HL-60/S4 treated with retinoic acid at 250 ng/mL for 4 days and 3 days (cell line): Measurements from ENCODE around the gene FIP1L1.
"Not testable (repeated sequence)": the region's sequence is repeated elsewhere in the genome, so short reads cannot be mapped to it uniquely, and the experiment has no call there.

Experiments used
- in situ Hi-C: fragments of 300-500 bp; cut with MboI; formaldehyde crosslinking; loops from 2 replicates; pipeline ENCODE4 v1.7.0; 2022; ENCODE audit warnings: low sequenced_read_pairs

The FIP1L1 gene, protein sequence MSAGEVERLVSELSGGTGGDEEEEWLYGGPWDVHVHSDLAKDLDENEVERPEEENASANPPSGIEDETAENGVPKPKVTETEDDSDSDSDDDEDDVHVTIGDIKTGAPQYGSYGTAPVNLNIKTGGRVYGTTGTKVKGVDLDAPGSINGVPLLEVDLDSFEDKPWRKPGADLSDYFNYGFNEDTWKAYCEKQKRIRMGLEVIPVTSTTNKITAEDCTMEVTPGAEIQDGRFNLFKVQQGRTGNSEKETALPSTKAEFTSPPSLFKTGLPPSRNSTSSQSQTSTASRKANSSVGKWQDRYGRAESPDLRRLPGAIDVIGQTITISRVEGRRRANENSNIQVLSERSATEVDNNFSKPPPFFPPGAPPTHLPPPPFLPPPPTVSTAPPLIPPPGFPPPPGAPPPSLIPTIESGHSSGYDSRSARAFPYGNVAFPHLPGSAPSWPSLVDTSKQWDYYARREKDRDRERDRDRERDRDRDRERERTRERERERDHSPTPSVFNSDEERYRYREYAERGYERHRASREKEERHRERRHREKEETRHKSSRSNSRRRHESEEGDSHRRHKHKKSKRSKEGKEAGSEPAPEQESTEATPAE

DNA sequence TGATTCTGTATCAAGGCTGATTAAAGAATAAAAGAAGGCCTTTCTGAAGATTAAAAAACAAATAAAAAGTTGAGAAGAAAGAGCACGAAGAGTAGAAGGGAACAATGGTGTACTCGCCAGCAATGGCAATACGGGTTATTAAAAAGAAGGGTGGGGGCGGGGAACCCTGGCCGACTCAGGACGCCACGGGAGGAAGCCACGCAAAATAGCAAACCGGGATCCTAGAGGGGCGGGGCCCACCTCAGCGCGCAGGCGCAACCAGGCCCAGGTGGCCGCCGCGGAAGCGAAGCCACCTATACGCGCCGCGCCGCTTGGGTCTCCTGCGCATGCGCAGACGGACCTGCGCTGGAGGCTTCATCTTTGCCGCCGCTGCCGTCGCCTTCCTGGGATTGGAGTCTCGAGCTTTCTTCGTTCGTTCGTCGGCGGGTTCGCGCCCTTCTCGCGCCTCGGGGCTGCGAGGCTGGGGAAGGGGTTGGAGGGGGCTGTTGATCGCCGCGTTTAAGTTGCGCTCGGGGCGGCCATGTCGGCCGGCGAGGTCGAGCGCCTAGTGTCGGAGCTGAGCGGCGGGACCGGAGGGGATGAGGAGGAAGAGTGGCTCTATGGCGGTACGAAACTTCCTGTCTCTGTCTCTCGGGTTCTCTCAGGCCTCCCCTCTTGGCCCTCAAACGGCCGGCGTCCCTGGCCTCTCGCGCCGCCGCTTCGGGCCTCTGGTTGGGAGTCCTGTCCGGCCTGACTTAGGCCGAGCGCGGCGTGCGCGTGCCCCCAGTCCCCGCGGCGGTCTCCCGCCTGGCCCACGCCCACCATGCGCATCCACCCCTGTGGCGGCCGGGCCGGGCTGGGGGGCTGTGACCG is at the start of gene FIP1L1:
FIP1L1 (plus strand) TSS at position 323 of the 852 bp plus-strand sequence; CDS start at position 521, 198 bp downstream.
- in situ Hi-C loops: no loop called here

DNA sequence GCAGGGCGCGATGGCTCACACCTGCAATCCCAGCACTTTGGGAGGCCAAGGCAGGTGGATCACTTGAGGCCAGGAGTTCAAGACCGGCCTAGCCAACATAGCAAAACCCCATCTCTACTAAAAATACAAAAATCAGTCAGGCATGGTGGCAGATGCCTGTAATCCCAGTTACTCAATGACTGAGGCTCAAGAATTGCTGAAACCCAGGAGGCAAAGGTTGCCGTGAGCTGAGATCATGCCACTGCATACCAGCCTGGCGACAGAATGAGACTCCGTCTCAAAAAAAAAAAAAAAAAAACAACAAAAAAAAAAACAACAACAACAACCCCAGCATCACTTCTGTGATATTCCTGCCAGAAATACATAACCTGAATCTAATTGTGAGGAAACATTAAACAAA is 42.5 kb upstream of the FIP1L1 start:
- in situ Hi-C loops: not testable (repeated sequence)

DNA sequence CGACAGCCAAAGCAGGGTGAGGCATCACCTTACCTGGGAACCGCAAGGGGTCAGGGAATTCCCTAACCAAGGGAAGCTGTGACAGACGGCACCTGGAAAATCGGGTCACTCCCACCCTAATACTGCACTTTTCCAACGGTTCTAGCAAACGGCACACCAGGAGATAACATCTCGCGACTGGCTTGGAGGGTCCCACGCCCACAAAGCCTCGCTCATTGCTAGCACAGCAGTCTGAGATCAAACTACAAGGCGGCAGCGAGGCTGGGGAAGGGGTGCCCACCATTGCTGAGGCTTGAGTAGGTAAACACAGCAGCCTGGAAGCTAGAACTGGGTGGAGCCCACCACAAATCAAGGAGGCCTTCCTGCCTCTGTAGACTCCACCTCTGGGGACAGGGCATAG is 37.3 kb upstream of the FIP1L1 start:
- in situ Hi-C loops: not testable (repeated sequence)

DNA sequence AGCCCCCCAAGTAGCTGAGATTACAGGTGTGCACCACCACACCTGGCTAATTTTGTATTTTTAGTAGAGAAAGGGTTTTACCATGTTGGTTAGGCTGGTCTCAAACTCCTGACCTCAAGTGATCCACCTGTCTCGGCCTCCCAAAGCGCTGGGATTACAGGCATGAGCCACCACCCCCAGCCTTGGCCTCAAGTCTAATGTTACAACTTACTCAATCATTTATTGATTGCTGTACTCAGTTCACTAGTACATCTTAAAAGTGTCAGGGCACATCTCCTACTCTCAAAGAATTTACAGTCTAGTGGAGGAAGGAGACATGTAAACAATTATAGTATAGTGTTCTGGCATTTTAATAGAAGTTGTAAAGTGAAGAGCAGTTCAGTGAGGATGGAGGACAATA is 31.0 kb upstream of the FIP1L1 start:
- in situ Hi-C loops: not testable (repeated sequence)

DNA sequence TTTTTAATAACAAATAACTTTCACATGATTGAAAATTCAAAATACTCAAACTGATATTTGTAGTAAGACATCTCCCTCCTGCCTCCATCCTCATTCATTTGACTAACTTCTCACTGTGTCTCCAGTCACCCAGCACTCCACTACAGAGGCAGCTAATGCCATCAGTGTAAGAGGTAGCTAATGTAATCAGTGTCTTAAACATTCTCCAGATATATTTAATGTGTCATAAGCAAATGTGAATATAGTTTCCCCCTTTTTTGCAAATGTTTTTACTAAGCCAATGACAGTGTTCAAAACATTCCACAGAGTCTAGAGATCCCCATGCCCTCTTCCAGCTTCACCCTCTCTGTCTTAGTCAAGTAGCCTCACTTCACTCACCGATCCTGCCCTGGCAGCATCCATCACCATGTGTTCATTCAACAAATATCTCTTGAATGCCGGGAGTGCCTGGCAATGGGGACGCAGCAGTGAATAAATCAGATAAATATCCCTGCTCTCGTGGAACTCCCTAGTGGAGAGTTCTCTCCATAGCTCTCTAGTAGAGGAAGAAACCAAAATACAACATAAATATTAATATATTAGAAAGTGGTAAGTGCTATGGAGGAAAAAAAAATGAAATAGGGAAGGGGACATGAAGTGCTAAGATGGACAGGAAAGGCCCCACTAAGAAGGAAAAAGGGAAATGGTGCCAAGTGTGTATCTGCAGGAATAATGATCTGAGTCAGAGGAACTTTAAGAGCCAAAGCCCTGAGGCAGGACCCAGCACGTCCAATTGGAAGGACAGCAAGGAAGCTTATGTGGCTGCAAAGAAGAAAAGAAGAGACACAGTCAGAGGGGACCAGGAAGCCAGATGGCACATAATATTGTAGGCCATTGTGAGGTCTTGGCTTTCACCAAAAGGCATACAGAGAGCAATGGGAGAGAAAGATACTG is 30.3 kb upstream of the FIP1L1 start:
- in situ Hi-C loops: no loop called here

DNA sequence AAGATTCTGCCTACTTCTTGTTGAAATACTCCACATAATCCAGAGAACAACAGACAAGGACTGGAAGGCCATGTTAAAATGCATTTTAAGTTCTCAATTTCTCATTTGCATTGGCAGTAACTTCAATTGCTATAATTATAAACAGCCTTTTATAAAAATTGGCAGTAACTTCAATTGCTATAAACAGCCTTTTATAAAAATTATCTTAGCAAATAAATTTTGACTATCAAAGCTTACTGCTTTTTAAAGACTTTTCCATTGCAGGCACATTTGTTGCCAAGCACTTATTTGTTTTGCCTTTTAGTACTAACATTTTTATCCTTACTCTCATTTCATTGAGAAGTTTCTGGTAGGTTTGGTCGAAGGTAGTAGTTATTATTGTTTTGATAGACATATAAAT is 29.4 kb upstream of the FIP1L1 start:
- in situ Hi-C loops: no loop called here

DNA sequence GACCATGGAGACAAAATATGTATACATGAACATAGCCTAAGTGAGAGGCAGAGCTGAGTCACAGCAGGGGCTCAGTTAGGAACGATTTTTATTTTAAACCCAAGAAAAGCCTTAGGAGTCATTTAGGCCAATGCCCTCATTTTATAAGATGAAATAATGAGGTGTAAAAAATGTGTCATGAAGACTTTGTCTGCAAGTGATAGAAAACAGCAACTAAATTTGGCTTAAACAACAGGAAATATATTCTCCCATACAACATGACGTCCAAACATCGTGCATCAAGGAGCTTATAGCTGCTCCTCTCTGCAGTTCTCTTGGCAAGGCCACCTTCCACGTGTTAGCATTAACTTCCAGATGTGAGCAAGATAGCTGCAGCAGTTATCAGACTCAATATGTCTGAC is 28.4 kb upstream of the FIP1L1 start:
- in situ Hi-C loops: no loop called here

DNA sequence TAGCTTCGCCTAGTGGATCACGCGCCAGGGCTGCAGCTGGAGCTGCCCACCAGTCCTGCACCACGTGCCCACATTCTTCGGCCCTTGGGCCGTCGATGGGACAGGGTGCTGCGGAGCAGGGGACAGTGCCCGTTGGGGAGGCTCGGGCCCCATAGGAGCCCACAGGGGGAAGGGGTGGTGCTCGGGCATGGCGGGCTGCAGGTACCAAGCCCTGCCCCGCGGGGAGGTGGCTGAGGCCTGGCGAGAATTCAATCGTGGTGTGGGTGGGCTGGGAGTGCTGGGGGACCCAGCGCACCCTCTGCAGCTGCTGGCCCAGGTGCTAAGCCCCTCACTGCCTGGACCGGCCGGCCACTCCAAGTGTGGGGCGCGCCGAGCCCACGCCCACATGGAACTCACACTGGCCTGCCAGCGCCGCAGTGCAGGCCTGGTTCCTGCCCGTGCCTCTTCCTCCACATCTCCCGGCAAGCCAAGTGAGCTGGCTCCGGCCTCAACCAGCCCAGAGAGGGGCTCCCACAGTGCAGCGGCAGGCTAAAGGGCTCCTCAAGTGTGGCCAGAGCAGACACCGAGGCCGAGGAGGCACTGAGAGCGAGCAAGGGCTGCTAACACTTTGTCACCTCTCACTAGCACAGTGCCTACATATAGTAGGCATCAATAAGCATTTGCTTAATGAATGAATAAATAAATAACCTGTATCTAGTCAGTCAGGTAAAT is 23.3 kb upstream of the FIP1L1 start:
- in situ Hi-C loops: no loop called here

DNA sequence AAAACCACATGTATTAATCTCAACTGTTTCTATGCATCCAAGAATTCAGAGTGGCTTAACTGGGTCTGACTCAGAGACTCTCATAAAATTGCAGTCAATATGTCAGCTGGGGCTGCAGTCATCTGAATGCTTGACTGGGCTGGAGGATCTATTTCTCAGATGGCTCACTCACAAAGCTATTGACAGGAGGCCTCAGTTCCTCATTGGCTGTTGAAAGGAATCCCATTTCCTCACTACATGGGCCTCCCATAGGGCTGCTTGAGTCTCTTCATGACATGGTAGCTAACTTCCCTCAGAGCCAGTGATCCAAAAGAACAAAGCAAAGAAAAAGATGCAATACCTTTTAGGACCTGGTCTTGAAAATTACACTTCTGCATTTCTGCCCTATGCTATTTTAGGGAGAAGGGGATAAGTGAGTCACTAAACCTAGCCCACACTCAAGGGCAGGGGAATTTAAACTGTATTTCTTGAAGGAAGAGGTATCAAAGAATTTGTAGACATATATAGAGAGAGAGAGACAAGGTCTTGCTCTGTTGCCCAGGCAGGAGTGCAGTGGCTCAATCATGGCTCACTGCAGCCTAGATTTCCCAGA is 21.4 kb upstream of the FIP1L1 start:
- in situ Hi-C loops: no loop called here

DNA sequence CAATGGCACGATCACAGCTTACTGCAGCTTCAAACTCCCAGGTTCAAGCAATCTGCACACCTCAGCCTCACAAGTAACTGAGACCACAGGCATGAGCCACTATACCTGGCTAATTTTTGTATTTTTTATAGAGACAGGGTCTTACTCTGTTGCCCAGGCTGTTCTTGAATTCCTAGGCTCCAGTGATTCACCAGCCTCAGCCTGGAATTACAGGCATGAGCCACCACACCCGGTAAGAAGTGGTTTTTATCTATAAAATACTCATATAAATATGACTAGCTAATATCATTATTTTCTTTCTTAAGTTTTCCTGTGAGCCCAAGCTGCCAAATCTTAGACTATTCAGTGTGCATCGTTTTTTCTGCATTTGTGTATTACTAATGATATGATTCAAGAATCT is 16.0 kb upstream of the FIP1L1 start:
- in situ Hi-C loops: no loop called here

DNA sequence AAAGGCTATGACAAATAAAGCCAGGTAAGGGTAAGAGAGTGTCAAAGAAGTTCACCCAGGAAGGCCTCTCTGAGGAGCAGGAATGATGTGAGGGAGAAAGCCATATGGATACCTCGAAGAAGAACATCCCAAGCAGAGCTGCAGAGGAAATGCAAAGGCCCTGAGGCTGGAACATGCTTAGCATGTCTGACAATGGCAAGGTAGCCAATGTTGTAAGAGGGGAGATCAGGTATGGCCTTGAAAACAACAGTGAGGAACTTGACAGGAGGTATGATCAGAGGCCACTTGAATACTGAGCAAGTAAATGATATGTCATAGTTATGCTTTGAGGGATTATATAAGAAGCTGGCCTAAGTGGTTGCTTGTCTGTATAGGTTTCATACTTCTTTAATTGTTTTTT is 15.3 kb upstream of the FIP1L1 start:
- in situ Hi-C loops: no loop called here

DNA sequence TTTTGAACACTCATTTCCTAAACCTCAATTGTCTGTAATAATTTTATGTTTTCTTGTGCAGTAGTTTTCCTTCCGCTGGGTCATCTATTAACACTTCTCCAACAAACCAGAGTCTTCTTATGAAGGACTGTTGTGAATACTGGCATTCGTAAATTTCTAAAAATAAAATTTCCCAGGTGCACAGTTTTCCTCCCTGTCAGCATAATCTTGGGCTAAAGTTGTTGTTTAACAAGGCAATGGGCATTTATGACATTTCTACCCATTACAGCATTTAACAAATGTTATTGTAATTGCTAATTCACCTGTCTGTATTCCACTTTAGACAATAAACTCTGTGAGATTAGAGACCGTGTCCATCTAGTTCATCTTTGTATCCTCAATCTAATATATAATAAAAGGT is 12.8 kb upstream of the FIP1L1 start:
- in situ Hi-C loops: no loop called here

DNA sequence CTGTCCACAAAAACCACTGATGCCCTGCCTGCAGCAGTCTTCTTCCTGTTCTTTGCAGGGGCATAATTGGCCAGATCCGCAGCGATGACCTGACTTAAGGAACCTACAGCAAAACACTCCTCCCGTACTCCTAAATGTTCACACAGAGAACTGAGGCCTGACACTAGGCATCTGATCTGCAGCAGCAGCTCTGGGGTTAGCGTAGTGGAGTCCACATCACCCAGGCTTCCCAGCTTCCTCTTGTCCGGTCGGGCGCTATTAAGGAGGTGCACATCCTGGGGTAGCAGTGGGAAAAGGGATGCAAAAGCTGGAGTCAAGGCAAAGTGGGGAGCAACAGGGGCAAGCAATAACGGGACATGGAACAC is 12.3 kb upstream of the FIP1L1 start:
- in situ Hi-C loops: no loop called here

DNA sequence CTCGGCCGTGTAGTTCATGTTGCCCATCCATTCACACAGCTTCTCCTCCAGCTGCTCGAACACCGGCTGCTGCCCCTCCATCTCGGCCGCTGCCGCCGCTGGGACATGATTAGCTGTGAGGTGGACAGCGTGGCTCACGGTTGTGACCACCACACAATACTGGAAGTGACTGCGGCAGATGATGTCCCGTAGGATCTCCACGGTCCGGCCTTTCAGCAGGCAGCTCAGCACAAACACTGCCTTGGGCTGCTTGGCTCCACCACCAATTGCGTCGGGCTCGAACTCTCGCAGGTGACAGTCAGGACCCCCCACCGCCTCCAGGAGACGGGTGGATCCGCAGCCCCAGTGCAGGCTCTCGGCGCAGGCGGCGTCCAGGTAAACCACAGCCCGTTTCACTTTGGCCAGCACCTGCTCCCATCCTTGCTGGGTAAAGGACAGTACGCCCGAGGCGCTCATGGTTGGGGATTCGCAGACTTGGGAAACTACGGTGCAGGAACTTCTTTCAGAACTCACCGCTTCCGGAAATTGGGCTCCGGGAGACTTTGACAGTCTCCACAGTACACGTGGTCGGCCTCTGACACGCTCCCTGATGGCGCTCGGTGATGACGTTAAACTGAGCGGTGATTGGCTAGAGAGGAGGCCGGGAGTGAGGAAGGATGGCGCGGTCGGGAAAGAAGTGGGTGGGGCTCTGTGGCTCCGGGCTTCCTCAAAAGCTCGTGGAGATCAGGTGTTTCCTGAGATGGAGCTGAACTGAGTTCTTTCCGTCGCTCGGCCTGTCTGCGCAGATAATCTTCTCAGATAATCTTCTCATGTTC is 11.7 kb upstream of the FIP1L1 start, which contains the start of gene SCFD2:
SCFD2 (minus strand) TSS at position 576 of the 815 bp plus-strand sequence.
- in situ Hi-C loops: no loop called here

DNA sequence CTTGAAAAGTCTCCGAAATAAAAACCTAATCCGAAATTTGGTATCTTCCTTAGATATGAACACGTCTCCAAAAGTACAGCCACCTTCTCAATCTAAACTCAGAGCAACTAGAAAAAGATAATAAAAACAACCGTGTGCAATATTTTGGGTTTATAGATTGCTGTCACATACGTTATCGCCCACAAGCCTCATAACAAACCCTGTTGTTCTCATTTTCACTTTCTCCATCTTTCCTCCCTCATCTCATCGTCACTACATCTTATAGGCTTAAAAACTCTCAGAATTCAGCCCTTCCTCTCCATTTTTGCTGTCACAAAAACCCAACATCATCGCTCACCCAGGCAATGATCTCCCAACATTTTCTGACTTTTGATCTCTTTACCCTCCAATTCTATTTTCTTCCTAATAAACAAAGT is 11.1 kb upstream of the FIP1L1 start:
- in situ Hi-C loops: no loop called here

DNA sequence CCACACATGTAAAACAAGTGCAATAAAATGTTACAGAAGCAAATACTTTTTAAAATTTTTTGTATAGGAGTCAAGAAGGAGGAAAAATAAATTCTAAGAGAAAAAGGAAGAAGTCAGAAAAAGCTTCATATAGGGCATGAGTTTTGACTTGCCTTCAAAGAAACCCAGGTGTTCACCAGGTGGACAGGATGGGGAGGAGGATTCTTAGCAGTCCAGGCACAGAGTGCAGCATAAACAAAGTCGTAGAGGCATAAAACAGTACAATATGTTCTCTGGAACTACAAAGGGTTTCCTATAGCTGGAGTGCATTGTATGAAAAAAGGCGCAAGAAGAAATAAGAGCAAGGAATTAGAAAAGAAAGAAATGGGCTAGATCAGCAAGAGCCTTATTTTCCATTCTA is 9.7 kb upstream of the FIP1L1 start:
- in situ Hi-C loops: no loop called here

DNA sequence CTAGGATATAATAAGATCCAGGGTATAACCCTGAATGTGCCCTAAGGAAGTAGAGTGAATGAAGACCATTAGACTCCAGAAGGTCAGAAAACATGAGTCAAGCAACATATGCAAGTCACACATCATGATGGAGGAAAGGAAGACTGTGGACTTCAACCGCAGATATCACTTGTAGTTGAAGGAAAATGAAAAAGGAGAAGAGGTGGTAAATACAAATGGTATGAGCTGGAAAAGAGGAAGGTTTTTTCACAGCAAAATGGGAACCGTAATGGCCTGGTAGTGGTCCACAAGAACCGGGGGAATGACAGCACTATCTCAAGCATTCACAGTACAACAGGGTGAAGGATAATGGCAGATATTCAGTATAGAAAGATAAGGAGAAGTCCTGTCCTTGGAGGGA is 6.4 kb upstream of the FIP1L1 start:
- in situ Hi-C loops: no loop called here

DNA sequence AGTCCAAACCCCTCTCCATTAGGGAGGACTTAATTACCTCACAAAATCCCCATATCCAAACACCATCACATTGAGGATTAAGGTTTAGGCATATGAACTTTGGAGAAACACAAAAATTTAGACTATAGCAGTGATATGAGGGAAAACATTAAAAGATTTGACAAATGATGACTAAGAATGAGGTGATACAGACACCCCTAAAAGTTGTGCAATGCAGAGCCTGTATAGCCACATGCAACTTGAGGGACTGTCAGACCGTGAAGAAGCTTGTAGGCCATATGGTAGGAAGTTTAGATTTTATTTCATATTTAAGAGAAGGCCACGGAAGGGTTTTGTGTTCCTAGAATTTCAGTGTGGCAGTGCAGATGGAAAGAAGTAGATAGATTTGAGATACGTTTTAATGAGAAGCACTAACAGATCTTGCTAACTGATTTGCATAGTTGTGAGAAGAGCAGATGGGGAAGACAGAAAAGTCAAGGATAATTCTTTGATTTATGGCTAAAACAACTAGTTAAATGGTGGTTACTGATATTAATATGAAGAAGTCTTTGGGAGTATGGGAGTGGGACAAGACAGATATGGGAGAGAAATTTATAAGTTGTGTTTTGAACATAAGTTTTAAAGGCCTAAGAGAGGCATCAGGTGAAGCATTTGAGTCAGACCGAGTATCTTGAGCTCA is 5.5 kb upstream of the FIP1L1 start:
- in situ Hi-C loops: no loop called here
